Colonic mucosa (tissue), 4 donors: ENCODE results near the gene PHAX. TPM values are rescaled to one million over a fixed set of nuclear protein-coding genes. Genes with fewer than 3 reads are reported as not detected.
A peak's percentile ranks its signal among the peaks of the same experiment; 100 is the strongest.

Experiments used
- DNase-seq: peaks from one replicate; pipeline ENCODE4 v3.0.0-alpha.2; 2020
- H3K27ac ChIP-seq: fragments of 200-600 bp; one replicate; pipeline ENCODE4 v1.8.0; 2021
- H3K27me3 ChIP-seq: fragments of 200-600 bp; one replicate; pipeline ENCODE4 v1.8.0; 2021
- H3K36me3 ChIP-seq: fragments of 200-600 bp; one replicate; pipeline ENCODE4 v1.8.0; 2021
- H3K4me1 ChIP-seq: fragments of 200-600 bp; one replicate; pipeline ENCODE4 v1.8.0; 2021; ENCODE audit warnings: mild to moderate bottlenecking
- H3K4me3 ChIP-seq: fragments of 200-600 bp; one replicate; pipeline ENCODE4 v1.8.0; 2021
- H3K9ac ChIP-seq, 2 donors: one replicate each; pipeline ENCODE4 v1.7.0; 2013; ENCODE audit warnings: control low read depth in 2 of 2, low read depth in 2 of 2, low read length in 2 of 2
- H3K9me3 ChIP-seq: fragments of 200-600 bp; one replicate; pipeline ENCODE4 v1.8.0; 2021
- intact Hi-C: fragments of 100-400 bp; cut with DNase I; formaldehyde crosslinking; loops from one replicate; pipeline ENCODE4 v1.14.1; 2022
- total RNA-seq, 2 donors: library from RNA; stranded (reverse); fragmentation: NEBNext Ultra II Directional in 1 of 2; extraction: Animal tissue kit (Norgen Biotek cat#: 25700) in 1 of 2; gene quantifications; one replicate each; pipeline ENCODE4 v1.2.1, GENCODE V29; 2021
- TF ChIP-seq, protein P1 (sequence below): fragments of 200-600 bp; IDR thresholded peaks from one replicate; pipeline ENCODE4 v1.8.0; 2022; ENCODE audit warnings: antibody characterized with exemption, mild to moderate bottlenecking
- donor health status: healthy.
- donor health status: DM: no; HTN: no; CAD: no.
- donor health status: DM: no; HTN: no; CAD: no.

The PHAX gene
- total RNA-seq, 2 donors from 2014 or later, result 36.4 to 36.6 TPM

DNA sequence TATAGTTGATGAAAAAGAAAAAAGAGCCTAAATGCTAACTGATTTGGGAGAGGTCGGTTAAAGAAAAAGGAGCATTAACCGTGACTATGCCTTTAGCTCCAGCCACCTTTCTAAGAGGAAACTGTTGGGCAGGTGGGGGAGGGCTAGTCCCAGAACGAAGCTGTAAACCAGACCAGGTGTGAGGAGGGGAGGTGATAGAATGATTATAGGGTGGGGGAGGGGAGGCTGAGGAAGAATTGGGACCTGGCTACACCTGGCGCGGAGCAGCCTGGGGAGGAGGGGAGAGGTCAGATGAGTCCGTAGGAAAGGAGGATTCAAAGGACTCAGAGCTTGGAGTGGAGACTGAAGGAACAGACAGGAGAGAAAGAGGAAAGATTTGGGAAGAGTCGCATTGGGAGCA is 73.4 kb downstream of the PHAX start:
- TF ChIP-seq, protein P1, sequence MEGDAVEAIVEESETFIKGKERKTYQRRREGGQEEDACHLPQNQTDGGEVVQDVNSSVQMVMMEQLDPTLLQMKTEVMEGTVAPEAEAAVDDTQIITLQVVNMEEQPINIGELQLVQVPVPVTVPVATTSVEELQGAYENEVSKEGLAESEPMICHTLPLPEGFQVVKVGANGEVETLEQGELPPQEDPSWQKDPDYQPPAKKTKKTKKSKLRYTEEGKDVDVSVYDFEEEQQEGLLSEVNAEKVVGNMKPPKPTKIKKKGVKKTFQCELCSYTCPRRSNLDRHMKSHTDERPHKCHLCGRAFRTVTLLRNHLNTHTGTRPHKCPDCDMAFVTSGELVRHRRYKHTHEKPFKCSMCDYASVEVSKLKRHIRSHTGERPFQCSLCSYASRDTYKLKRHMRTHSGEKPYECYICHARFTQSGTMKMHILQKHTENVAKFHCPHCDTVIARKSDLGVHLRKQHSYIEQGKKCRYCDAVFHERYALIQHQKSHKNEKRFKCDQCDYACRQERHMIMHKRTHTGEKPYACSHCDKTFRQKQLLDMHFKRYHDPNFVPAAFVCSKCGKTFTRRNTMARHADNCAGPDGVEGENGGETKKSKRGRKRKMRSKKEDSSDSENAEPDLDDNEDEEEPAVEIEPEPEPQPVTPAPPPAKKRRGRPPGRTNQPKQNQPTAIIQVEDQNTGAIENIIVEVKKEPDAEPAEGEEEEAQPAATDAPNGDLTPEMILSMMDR, result no peak
- Histone ChIP-seq H3K4me3 (peak overlapping the region; percentile 27), H3K27ac (peak overlapping the region; percentile 60), H3K9me3 (no peaks in the 10 kb centered on the region), H3K36me3 (no peaks in the 10 kb centered on the region), H3K4me1 (no peaks in the 10 kb centered on the region), H3K9ac (peak overlapping the region in 1 of 2 donors; percentile 46), H3K27me3 (no peaks in the 10 kb centered on the region)
- DNase-seq, result peak; percentile 85
- intact Hi-C loops, result no loop called here

DNA sequence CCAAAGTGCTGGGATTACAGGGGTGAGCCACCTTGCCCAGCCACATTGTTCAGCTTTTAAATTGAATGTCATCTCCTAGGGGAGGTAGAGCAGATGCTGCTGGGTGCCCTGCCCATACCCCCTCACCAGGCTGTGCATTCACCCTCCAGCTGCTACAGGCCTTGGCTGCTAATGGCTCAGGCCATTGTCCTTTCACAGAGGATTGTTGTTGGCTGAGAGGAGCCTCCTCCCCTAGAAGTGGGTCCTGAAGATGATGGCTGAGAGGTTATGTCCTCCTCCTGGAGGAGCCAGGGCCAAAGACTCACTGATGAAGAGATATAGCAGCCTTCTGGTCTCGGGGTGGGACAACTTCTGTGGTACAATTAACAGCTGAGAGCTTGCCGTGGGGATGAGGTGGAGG is 74.6 kb downstream of the PHAX start:
- no peaks in the 10 kb centered on the region for H3K27me3 ChIP-seq
- no peaks in the 10 kb centered on the region for H3K36me3 ChIP-seq
- TF ChIP-seq, protein P1, result no peak
- H3K4me1 ChIP-seq, result peaks cover 6% of the 10 kb centered on the region
- intact Hi-C loops, result loop anchor here (5.0 kb wide), 1 partner anchor 107 kb away; no protein-coding TSS in a partner anchor
- DNase-seq, result no peak
- H3K4me3 ChIP-seq, result peak overlapping the region; percentile 27
- H3K9ac ChIP-seq, result peak overlapping the region in 1 of 2 donors; percentile 46
- H3K9me3 ChIP-seq, result no peaks in the 10 kb centered on the region
- peak overlapping the region; percentile 60 for H3K27ac ChIP-seq

DNA sequence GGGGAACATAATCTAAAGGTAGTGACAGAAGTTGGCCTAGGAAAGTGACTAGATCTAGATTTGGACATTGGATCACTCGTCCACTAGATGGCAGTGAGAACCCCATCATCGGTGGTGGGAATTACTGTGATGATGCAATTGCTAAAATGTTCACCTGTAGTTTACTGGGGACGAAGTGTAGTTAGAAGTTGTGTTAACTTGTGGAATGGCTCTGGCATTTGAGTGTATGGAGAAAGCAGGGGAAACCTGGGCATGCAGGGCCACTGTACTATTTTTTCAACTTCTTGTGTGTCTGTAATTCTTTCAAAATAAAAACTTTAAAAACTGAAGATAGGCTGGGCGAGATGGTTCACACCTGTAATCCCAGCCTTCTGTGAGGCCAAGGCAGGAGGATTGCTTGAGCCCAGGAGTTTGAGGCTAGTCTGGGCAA is 75.5 kb downstream of the PHAX start:
- H3K4me3 ChIP-seq, result no peak overlapping the region
- intact Hi-C loops, result loop anchor here (5.0 kb wide), 1 partner anchor 106 kb away; no protein-coding TSS in a partner anchor
- H3K27ac ChIP-seq, result no peak overlapping the region
- TF ChIP-seq, protein P1, result peak; percentile 64
- H3K27me3 ChIP-seq, result no peaks in the 10 kb centered on the region
- H3K4me1 ChIP-seq, result peaks cover 9% of the 10 kb centered on the region
- H3K9me3 ChIP-seq, result no peaks in the 10 kb centered on the region
- H3K36me3 ChIP-seq, result no peaks in the 10 kb centered on the region
- peak; percentile 80 for DNase-seq
- no peak overlapping the region for H3K9ac ChIP-seq

Other genes starting within 250 kb of the PHAX start
- 10 to 100 TPM; 30.9 to 60.4 TPM for gene GRAMD2B, start 177.5 kb upstream of the PHAX start, total RNA-seq
- gene ALDH7A1, start 5.7 kb upstream of the PHAX start, total RNA-seq, result 10 to 100 TPM; 49.2 to 75.7 TPM
- gene LMNB1, start 176.2 kb downstream of the PHAX start, total RNA-seq, result 100 to 1,000 TPM in 1 of 2 donors, 10 to 100 TPM in 1; 58.0 to 216 TPM